ENCODE data around the gene SMG1.

Gene SMG1

GRCh38 chr16:18842565-18842964 is 83.6 kb downstream of the SMG1 start:
- DNase-seq = no peak

DNA sequence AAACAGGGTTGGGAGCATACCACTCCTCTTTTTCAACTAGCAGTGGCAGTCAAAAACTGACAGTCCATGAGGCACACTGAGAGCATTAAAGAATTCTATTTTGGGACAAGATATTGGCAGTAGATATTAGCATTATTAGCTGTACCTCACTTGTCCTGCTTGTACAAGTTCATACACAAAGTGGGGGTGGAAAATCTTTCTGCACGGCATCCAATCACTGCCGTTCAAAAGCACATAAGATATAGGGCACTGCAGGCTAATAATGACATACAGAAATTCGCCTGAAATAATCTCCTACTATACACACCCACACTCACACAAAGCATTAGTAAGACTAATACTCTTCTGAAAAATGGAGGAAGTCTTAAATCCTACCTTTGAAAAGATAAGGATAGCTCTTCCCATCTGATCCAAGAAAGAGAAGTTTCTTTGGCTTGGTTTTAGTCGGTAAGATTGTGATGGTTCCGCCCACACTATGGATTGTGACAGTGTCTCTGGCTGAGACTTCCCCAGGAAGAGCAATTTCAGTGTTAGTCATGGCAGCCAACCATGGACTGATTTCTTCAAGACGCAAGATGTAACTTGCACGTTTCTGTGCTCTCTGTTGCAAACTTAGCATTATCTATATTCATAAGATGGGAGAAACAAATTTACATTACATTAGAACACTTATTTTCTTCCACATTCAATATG is 84.2 kb downstream of the SMG1 start:
- DNase-seq = no peak

DNA sequence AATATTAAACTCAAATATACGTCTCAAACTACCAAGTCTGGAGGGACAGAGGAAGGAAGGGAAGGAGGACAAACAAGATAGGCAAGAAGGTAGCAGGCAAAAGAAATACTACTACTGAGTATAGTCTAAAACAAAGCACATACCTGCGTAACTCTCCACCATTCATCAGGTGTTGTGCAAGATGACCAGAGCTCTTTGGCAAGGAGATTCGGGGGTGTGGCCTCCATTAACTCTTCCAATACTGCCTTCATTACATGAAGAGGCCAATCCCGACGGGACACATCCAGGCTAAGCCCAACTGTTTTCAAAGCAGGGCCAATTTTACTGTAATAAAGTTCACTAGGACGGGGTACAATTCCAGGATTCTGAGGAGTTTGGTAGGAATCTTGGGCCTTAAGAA is 86.7 kb downstream of the SMG1 start:
- no peak for DNase-seq

DNA sequence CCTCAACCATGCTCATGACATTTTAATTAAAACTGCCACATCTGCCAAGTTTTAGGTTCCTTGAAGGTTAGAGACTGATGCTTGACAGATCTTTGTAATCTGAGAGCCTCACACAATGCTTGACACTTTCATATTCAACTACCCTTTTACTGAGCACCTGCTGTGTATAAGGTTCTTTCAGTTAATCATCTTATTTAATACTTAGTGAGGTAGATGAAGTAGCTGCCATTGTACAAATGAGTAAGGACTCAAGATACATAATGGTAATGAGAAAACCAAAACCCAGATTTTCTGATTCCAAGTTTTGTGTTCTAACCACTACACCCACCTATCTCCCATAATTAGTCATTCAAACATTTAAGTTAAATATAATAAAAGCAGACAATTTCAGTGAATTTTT is 89.5 kb downstream of the SMG1 start:
- no peak for DNase-seq

GRCh38 chr16:18834864-18835263 is 91.3 kb downstream of the SMG1 start:
- DNase-seq = no peak

- DNase-seq = no peak
These were observed 92.3 kb downstream of the SMG1 start for GRCh38 chr16:18833707-18834505.

GRCh38 chr16:18832613-18833012 is 93.6 kb downstream of the SMG1 start:
- no peak for DNase-seq

- no peak for DNase-seq
These were observed 94.2 kb downstream of the SMG1 start for GRCh38 chr16:18832006-18832405.

DNA sequence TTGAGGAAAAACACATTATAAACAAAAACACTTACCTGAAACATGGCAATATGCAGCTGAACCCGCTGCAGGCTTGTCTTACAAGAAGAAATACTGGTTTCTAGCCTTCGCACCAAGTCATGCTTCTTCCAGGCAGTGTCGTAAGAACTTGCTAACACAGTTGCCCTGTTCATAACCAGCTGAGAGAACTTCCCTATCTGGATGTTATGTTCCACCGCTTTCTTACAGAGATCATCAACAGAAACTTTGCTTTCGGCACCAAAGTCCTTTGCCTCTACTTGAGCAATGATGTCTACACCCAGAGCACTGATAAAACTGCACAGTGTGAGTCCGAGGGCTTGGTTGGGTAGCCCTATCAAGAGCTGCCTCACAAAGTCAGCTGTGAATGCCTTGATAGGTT is 97.0 kb downstream of the SMG1 start:
- no peak for DNase-seq

GRCh38 chr16:18827890-18828289 is 98.3 kb downstream of the SMG1 start:
- DNase-seq = no peak

DNA sequence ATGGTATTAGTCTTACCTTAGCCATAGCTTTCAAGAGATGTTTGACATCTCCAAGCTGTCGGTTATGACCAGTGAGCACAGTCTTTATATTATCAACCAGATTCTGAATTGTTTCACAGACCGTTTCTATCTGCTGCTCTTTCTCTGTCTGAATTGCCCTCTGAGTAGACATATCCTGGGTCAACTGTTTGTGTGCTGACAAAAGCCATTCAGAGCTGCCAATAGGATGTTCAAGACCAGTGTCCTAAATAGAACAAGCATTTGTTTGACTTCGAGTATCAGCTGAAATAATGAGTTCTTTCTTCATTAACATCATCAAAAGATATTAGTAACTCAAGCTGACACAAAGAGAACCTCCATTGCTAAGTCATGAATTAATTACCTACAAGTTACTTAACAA is 109.9 kb downstream of the SMG1 start:
- no peak for DNase-seq

DNA sequence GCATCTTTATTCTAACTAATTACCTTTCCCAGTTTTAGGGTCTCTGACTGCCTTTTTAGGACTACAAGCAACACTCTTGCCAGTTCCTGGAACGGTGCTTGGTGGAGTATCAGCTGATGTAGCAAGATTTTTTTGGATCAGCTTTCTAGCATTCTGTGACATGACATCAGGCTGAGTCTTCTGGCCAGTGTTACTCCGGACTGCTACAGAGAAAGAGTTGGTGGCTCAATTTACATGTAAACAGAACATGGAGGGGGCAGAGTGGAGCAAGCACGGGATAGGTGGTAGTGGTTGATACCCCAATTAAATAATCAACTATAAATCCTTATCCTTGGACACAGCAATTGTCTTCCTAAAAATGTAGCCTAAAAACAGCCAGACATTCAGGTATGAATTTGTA is 114.3 kb downstream of the SMG1 start:
- no peak for DNase-seq

- DNase-seq = no peak
These were observed 117.0 kb downstream of the SMG1 start for GRCh38 chr16:18809165-18809564.

- DNase-seq = no peak
These were observed 120.9 kb downstream of the SMG1 start for GRCh38 chr16:18805257-18805773.

- no peak for DNase-seq
These were observed 121.7 kb downstream of the SMG1 start for GRCh38 chr16:18804540-18804939.

- no peak for DNase-seq
These were observed 122.4 kb downstream of the SMG1 start for GRCh38 chr16:18803569-18804462.

- DNase-seq = no peak
These were observed 123.4 kb downstream of the SMG1 start for GRCh38 chr16:18802767-18803343.

DNA sequence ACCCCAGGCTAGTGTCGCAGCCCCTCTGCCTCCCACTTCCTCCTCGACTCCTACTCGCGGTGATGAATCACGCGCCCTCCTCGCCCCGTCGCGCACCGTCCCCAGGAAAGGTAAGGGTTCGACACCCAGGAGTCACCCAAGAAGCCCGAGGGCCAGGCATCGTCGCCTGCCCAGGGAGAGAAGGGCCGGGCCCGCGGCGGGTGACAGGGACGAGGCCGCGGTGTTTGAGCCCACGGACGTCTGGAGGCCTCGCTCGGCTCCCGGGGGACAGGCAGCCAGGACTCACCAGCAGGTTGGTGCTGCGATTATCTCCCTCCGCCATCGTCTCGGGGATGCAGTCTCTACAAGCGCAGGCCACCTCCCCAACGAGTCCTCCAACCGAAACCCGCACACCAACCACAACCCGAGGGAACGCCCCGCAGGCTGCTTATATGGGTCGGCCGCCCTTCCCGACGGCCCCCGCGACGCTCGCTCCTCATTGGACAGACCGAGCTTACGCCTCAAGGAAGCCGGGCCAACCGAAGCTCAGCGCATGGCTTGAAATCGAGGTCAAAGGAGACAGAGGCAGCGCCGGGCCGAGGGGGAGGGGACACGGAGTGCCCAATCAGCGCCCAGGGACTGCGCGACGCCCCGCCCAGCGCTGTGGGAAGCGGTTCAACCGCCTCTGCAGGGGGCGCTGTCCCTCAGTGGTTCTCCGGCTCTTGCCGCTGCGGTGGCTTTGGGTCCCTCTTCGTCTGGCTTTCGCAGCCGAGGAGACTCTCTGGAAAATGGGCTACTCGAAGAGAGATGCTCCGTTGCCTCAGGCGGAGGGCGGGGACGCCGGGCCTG is 124.8 kb downstream of the SMG1 start, which contains the start of gene ARL6IP1:
Gene ARL6IP1 (minus strand): TSS at position 405 of the 828 bp plus-strand sequence. CDS start 83 bp downstream, at position 322.
- peak; percentile 95 for DNase-seq

- DNase-seq = no peak
These were observed 125.4 kb downstream of the SMG1 start for GRCh38 chr16:18800775-18801144.

DNA sequence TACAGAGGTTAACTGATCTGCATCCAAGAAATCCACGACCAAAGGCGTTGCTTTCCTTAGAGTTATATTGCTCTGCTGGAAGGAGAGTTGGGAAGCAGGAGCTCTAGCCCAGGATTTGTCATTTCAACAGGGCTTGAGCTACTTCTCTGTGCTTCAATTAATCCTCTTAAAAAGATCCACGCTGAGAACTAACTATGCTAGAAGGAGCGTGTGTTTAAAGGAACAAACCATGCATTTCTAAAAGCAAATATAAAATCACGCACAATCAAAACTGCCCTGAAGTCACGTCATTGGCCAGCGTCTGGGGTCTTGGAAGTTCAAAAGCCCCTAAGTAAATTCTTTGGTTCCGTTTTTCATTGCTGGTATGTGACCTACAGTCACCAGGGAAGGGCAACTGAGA is 125.9 kb downstream of the SMG1 start:
- DNase-seq = no peak

DNA sequence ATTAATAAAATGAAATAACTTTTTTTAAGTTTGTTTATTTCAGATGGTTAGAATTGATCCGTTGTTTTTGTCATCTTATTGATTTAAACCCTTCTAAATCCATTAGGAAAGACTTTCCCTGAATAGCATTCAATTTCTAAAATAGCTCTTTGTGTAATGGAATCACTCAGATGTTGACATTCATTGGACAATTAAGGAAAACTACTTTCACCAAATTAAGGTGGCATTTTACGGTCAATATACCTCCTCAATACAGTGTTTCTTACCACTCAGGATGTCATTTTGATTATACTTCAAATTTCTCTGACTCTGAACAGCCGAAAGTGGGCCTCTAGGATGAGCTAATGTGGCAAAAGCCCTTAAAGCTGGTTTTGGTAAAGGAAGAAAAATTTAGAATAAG is 126.7 kb downstream of the SMG1 start:
- DNase-seq = no peak

DNA sequence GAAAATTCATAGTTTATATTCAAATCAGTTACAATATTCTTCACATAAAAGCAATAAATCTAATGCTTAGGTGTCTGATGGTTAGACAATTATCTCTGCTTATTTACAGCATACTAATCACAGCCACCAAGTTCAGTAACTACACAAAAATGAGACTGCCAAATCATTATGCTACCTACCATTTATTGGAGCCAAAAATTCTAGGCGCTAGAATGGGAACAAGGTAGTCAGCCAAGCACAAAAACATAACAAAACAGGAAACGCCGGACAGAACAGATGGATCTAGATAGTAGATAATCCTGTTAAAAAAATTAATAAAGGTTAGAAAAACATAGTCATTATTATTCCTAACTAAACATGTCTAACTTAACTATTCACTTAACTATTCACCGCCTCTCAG is 128.5 kb downstream of the SMG1 start:
- DNase-seq = no peak
